CD8-positive, alpha-beta memory T cell (primary cell): ENCODE results near the gene CYB561D1. TPM values are rescaled to one million over a fixed set of nuclear protein-coding genes. Genes with fewer than 3 reads are reported as not detected.

Experiments used
- CTCF ChIA-PET: fragments of 350-600 bp; sonication (Branson Sonifier 250); formaldehyde crosslinking; loops from one replicate; lab custom pipeline; 2021; ENCODE audit warnings: antibody characterized with exemption; lab: Charles Lee
- POLR2A ChIA-PET: fragments of 350-600 bp; sonication (Branson Sonifier 250); formaldehyde crosslinking; loops from one replicate; lab custom pipeline; 2021; ENCODE audit warnings: antibody characterized with exemption; lab: Charles Lee
- DNase-seq, 5 donors: peaks; one replicate each; pipeline versions ENCODE4 v3.0.0 to v3.0.0-alpha.2; 2020 to 2022; ENCODE audit warnings: mixed read lengths in 1 of 5
- H3K27ac ChIP-seq: one replicate; pipeline ENCODE4 v1.7.0; 2013; ENCODE audit warnings: low read depth, mild to moderate bottlenecking, low read length, moderate library complexity
- H3K27me3 ChIP-seq: 2 replicates; pipeline ENCODE4 v1.7.0; 2013; ENCODE audit warnings: low read length, mild to moderate bottlenecking; ENCODE audit not compliant: insufficient read depth, poor library complexity, severe bottlenecking
- H3K36me3 ChIP-seq: 2 replicates; pipeline ENCODE4 v1.7.0; 2013; ENCODE audit warnings: mild to moderate bottlenecking, low read length, moderate library complexity; ENCODE audit not compliant: insufficient read depth
- H3K4me1 ChIP-seq: 2 replicates; pipeline ENCODE4 v1.7.0; 2013; ENCODE audit warnings: mild to moderate bottlenecking, low read length, moderate library complexity; ENCODE audit not compliant: insufficient read depth
- H3K4me3 ChIP-seq: 2 replicates; pipeline ENCODE4 v1.7.0; 2013; ENCODE audit warnings: mild to moderate bottlenecking, low read length
- H3K9me3 ChIP-seq: 2 replicates; pipeline ENCODE4 v1.7.0; 2013; ENCODE audit warnings: mild to moderate bottlenecking, low read length
- H3K27ac Mint-ChIP-seq, 8 donors: one replicate each; pipeline ENCODE4 v1.8.0; 2020 to 2021; ENCODE audit warnings: mixed read lengths in 8 of 8, mild to moderate bottlenecking in 6 of 8, inconsistent platforms in 3 of 8, moderate library complexity in 3 of 8
- H3K27me3 Mint-ChIP-seq, 2 donors: one replicate each; pipeline ENCODE4 v1.8.0; 2020 to 2021; ENCODE audit warnings: mixed read lengths in 2 of 2, mild to moderate bottlenecking in 1 of 2, moderate library complexity in 1 of 2
- H3K36me3 Mint-ChIP-seq, 3 donors: one replicate each; pipeline ENCODE4 v1.8.0; 2020 to 2021; ENCODE audit warnings: mixed read lengths in 3 of 3, inconsistent platforms in 1 of 3, mild to moderate bottlenecking in 1 of 3
- H3K4me1 Mint-ChIP-seq, 3 donors: one replicate each; pipeline ENCODE4 v1.8.0; 2020 to 2021; ENCODE audit warnings: mixed read lengths in 3 of 3, inconsistent platforms in 1 of 3, mild to moderate bottlenecking in 1 of 3
- H3K4me3 Mint-ChIP-seq, 7 donors: one replicate each; pipeline ENCODE4 v1.8.0; 2020 to 2021; ENCODE audit warnings: mixed read lengths in 7 of 7, mild to moderate bottlenecking in 6 of 7, moderate library complexity in 4 of 7, inconsistent platforms in 2 of 7
- H3K9me3 Mint-ChIP-seq, 5 donors: one replicate each; pipeline ENCODE4 v1.8.0; 2020 to 2022; ENCODE audit warnings: mixed read lengths in 5 of 5, mild to moderate bottlenecking in 3 of 5, moderate library complexity in 2 of 5, inconsistent platforms in 1 of 5
- polyA plus RNA-seq: library from polyadenylated mRNA; unstranded; fragments of 300-500 nt; fragmentation: Illumina TruSeq; gene quantifications from one replicate; pipeline ENCODE4 v1.2.3, GENCODE V29; 2021
- total RNA-seq, 2 experiments: library from RNA; stranded (reverse); gene quantifications; one replicate each; pipeline ENCODE4 v1.2.3, GENCODE V29; 2021

The CYB561D1 gene
- total and polyA plus RNA-seq, 3 experiments from 2014 or later: 9.9 to 15.4 (median 10.6) TPM

DNA sequence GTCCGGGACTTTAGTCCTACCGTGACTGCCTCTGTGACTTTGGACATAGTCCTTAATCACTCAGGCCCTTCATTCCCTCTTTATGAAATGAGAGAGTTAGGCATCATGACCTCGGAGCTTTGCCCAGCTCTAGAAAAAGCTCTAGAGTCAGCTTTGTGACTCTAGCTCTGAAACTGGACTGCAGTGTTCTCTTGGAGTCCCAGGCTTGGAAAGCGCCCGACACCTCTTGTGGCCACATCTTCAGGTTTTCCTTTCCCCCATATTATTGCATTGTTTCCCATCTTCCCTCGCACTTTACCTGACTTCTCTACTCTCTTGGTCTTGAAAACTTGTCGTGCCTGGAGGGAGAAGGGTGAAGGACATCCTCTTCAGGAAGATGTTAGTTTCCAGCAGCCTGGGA is 28.1 kb downstream of the CYB561D1 start:
- no peak overlapping the region for H3K27ac Mint-ChIP-seq
- Histone ChIP-seq H3K4me1 (no peaks in the 10 kb centered on the region), H3K9me3 (no peaks in the 10 kb centered on the region), H3K4me3 (no peak overlapping the region), H3K27ac (no peak overlapping the region), H3K27me3 (no peaks in the 10 kb centered on the region), H3K36me3 (no peaks in the 10 kb centered on the region)
- no peak overlapping the region for H3K4me3 Mint-ChIP-seq
- ChIA-PET CTCF (interaction anchor here (3.8 to 26.1 kb wide), 2 partner anchors 11 to 24 kb away, joined by 31 to 1339 read pairs; partner anchors contain the start of genes AMIGO1, ATXN7L2 and CYB561D1), POLR2A (no interaction called here)
- H3K27me3 Mint-ChIP-seq: peaks cover 0 to 13% of the 10 kb centered on the region in 2 donors
- no peak for DNase-seq
- no peaks in the 10 kb centered on the region for H3K4me1 Mint-ChIP-seq
- H3K36me3 Mint-ChIP-seq: no peaks in the 10 kb centered on the region
- no peaks in the 10 kb centered on the region for H3K9me3 Mint-ChIP-seq

DNA sequence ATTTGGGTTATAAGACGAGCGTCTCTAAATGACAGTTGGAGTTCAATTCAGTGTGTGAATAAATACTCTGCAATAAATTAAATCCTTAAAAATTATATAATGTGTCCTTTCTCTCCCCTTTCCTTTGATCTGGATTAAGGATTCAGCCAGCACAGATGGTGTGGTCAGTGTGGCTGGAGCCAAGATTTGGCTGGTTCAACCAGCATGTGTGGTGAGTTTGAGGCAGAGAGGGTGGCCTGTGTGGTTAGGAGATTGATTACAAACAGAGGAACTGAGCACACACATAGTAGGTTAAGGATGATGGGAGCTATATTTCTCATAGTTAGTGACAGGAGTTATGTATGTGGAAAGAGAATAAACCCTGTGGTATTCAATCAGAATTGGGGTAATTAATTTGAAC is 29.8 kb downstream of the CYB561D1 start:
- Mint-ChIP-seq H3K27me3 (peaks cover 0 to 13% of the 10 kb centered on the region in 2 donors), H3K27ac (no peak overlapping the region), H3K36me3 (no peaks in the 10 kb centered on the region), H3K4me3 (no peak overlapping the region), H3K4me1 (no peaks in the 10 kb centered on the region), H3K9me3 (no peaks in the 10 kb centered on the region)
- CTCF ChIA-PET: interaction anchor here (3.8 to 26.1 kb wide), 2 partner anchors 9 to 26 kb away, joined by 31 to 1339 read pairs; partner anchors contain the start of genes AMIGO1, ATXN7L2 and CYB561D1
- no peak overlapping the region for H3K4me3 ChIP-seq
- no peaks in the 10 kb centered on the region for H3K4me1 ChIP-seq
- H3K27me3 ChIP-seq: no peaks in the 10 kb centered on the region
- POLR2A ChIA-PET: no interaction called here
- H3K36me3 ChIP-seq: no peaks in the 10 kb centered on the region
- no peaks in the 10 kb centered on the region for H3K9me3 ChIP-seq
- no peak overlapping the region for H3K27ac ChIP-seq
- DNase-seq: no peak

DNA sequence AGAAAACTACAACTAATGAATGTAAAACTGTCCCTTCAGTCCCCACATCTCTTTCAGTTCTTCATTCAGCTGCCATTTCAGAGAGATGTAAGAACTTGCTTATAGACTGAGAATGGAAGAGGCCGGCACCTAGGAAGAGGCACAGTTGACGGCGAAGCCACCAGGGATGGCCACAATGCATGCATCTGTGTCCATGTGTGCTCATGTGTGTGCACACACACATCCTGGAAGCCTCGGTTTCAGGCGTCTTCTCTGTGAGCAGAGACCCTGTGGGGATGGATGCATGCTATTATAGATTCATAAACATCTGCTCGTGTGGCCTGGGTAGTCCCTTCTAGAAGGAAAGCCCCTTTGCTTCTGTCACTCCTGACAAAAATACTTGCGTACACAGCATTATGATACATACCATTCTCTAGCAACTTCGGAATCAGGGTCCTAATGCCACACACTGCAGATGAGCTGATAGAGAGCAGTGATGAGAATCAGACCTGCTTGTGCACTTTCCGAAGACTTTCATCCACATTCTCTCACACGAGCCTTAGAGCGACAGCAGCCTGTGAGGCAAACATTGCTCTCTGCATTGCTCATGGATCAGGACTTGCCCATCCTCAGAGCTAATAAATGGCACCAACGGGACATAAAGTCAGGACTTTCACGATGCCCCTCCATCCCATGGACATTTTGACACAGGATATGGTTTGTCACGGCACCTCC is 33.4 kb downstream of the CYB561D1 start:
- CTCF ChIA-PET: interaction anchor here (26.1 kb wide), 1 partner anchor 29 kb away, joined by 1339 read pairs; the partner anchor contains the start of genes AMIGO1, ATXN7L2 and CYB561D1
- H3K36me3 ChIP-seq: no peaks in the 10 kb centered on the region
- no peaks in the 10 kb centered on the region for H3K9me3 ChIP-seq
- DNase-seq: no peak
- no peak overlapping the region for H3K4me3 Mint-ChIP-seq
- H3K4me1 ChIP-seq: peaks cover 24% of the 10 kb centered on the region
- no peaks in the 10 kb centered on the region for H3K27me3 ChIP-seq
- H3K4me1 Mint-ChIP-seq: peaks cover 12 to 16% (median 13%) of the 10 kb centered on the region in 3 donors
- H3K27ac ChIP-seq: no peak overlapping the region
- no peak overlapping the region for H3K4me3 ChIP-seq
- peaks cover 0 to 9% of the 10 kb centered on the region in 2 donors for H3K27me3 Mint-ChIP-seq
- H3K9me3 Mint-ChIP-seq: no peaks in the 10 kb centered on the region
- H3K27ac Mint-ChIP-seq: peak overlapping the region in 1 of 8 donors; percentile 71
- POLR2A ChIA-PET: no interaction called here
- peaks cover 0 to 1% (median 0%) of the 10 kb centered on the region in 3 donors for H3K36me3 Mint-ChIP-seq

DNA sequence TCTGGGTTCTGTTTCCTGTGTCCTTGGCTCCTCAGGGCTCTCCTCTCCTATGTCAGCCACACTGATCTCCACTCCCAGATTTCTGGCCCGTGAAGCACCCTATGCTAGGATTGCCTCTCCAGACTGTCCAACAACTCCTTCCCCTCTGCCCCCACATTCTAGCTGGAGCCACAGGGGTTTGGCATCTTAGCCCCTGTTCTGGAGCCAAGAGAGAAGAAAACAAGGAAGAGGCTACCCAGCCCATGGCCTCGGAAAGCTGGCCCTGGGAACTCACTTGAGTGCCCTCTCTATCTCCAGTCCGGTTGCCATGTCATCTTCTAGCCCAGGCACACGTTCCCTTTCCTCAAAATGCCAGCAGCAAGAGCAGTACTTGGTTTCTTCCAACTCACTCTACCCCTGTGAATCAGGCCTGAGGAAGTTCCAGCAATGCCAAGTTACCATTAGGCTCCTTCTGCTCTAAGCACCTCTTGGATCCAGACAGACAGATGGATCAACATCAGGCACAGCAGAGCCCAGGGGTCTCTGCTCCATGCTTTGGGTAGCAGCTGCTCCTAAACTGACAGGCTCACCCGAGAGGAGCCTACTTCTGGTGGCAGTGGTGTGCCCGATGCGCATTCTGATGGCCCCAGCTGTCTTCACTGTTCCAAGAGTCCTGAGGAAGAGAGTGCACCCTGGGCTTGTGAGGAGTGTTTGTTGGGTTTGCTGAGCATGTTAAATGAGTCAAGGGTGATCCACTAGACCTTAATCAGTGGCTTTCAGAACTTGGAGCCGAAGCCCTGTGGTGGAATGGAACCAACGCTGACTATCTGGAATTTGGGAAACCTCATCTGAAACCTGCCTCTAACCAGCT is 34.2 kb downstream of the CYB561D1 start:
- Mint-ChIP-seq H3K36me3 (peaks cover 0 to 1% (median 0%) of the 10 kb centered on the region in 3 donors), H3K4me3 (no peak overlapping the region), H3K27me3 (peaks cover 0 to under 1% of the 10 kb centered on the region in 2 donors), H3K4me1 (peaks cover 18 to 23% (median 20%) of the 10 kb centered on the region in 3 donors), H3K27ac (no peak overlapping the region), H3K9me3 (no peaks in the 10 kb centered on the region)
- H3K4me1 ChIP-seq: peaks cover 30% of the 10 kb centered on the region
- H3K36me3 ChIP-seq: no peaks in the 10 kb centered on the region
- no peak for DNase-seq
- ChIA-PET CTCF (interaction anchor here (26.1 kb wide), 1 partner anchor 30 kb away, joined by 1339 read pairs; the partner anchor contains the start of genes AMIGO1, ATXN7L2 and CYB561D1), POLR2A (no interaction called here)
- H3K27ac ChIP-seq: no peak overlapping the region
- H3K9me3 ChIP-seq: no peaks in the 10 kb centered on the region
- no peak overlapping the region for H3K4me3 ChIP-seq
- no peaks in the 10 kb centered on the region for H3K27me3 ChIP-seq

DNA sequence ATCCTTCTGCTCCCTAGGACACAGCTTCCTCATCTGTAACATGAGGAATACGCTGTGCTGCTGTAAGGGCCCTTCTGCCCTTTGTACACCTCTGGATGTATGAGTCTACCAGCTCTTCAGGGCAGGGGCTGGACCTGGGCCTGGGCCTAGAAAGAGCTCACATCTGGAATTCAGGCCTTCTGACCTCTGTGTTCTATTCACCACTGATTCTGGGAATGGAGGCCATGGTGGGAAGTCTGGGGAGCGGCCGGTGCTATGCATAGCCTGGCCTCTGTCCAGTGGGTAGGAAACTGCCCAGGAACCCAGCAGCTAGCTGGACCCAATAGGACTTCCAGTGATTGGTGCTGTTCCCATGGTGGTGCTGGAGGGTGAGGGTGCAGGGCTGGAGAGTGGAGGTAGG is 34.8 kb downstream of the CYB561D1 start:
- POLR2A ChIA-PET: no interaction called here
- Mint-ChIP-seq H3K36me3 (peaks cover 0 to 1% (median 0%) of the 10 kb centered on the region in 3 donors), H3K9me3 (no peaks in the 10 kb centered on the region), H3K4me3 (no peak overlapping the region), H3K27ac (peak overlapping the region in 1 of 8 donors; percentile 42), H3K4me1 (peaks cover 19 to 23% (median 20%) of the 10 kb centered on the region in 3 donors), H3K27me3 (no peaks in the 10 kb centered on the region)
- H3K9me3 ChIP-seq: no peaks in the 10 kb centered on the region
- H3K27ac ChIP-seq: no peak overlapping the region
- H3K4me1 ChIP-seq: peaks cover 30% of the 10 kb centered on the region
- no peaks in the 10 kb centered on the region for H3K27me3 ChIP-seq
- no peak overlapping the region for H3K4me3 ChIP-seq
- no peak for DNase-seq
- CTCF ChIA-PET: interaction anchor here (0.8 to 26.1 kb wide), 3 partner anchors 31 to 252 kb away, joined by 3 to 1339 read pairs (median 4); partner anchors contain the start of genes AMIGO1, ATXN7L2 and CYB561D1
- H3K36me3 ChIP-seq: no peaks in the 10 kb centered on the region

DNA sequence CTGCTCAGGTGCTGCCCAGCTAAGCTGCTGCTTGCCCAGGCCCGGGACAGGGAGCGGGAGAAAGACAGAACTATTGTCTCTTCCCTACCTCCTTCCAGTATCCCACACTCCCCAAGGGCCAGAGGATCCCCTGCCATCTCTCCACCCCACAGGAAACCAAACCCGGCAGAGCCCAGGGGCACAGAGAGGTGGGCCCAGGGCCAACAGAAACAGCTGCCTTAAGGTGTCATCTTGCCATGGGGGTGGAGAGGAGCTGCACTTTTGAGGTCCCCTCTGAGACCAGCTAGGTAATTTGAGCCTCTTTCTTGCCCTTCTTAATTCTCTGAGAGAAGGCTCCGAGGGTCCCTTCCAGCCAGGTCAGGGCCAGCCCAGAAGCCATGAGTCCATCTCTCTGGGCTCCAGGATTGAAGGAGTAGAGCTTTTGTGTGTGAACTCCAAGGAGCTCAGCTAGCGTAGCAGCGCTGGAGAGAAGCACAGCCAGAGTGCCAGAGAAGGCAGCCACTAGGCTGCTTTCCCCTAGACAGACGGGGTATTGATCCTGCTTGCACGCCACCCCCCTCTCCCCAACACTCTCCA is 36.1 kb downstream of the CYB561D1 start:
- Mint-ChIP-seq H3K27ac (no peak overlapping the region), H3K4me3 (no peak overlapping the region), H3K36me3 (peaks cover 0 to 1% (median 0%) of the 10 kb centered on the region in 3 donors), H3K9me3 (no peaks in the 10 kb centered on the region), H3K27me3 (no peaks in the 10 kb centered on the region), H3K4me1 (peaks cover 19 to 23% (median 20%) of the 10 kb centered on the region in 3 donors)
- no peaks in the 10 kb centered on the region for H3K36me3 ChIP-seq
- no peaks in the 10 kb centered on the region for H3K9me3 ChIP-seq
- ChIA-PET CTCF (interaction anchor here (0.8 to 26.1 kb wide), 5 partner anchors 10 to 253 kb away, joined by 3 to 1339 read pairs (median 4); partner anchors contain the start of genes AMIGO1, ATXN7L2, CYB561D1 and PSRC1), POLR2A (interaction anchor here (1.0 to 3.3 kb wide), 3 partner anchors 20 to 39 kb away, joined by 4 to 15 read pairs (median 5); partner anchors contain the start of gene AMIGO1)
- H3K27ac ChIP-seq: no peak overlapping the region
- H3K4me1 ChIP-seq: peaks cover 30% of the 10 kb centered on the region
- H3K4me3 ChIP-seq: no peak overlapping the region
- no peak for DNase-seq
- H3K27me3 ChIP-seq: no peaks in the 10 kb centered on the region

DNA sequence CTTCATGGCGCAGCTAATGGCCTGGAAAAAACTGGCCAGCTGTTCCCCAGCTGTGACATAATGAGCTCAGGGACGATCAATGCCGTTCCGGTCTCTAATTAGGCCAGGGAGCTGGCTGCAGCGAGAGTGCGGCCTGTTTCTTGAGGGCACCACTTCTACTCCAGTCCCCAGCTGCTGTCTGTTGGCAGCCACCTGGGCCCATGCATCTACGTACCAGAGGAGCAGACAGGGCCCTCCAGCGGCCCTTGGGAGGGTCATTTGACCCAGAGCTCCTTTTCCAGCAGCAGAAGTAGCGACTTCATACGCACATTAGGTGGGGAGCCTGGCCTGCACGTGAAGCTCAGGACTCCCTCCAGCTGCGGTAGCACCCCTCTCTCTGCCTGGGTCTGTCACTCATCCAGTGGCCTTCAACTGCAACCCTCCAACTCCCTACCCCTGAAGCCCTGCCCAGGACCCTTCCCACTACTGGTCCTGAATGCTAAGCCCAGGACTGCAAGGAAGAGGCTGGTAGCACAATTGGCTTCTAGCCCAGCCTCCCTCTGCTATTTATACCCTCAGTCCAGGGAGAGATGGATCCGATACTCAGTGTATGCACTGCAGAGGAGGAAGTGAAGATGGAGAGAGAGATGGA is 36.7 kb downstream of the CYB561D1 start:
- H3K36me3 ChIP-seq: no peaks in the 10 kb centered on the region
- H3K4me1 Mint-ChIP-seq: peaks cover 19 to 23% (median 20%) of the 10 kb centered on the region in 3 donors
- H3K9me3 Mint-ChIP-seq: no peaks in the 10 kb centered on the region
- H3K36me3 Mint-ChIP-seq: peaks cover 0 to 1% (median 0%) of the 10 kb centered on the region in 3 donors
- no peaks in the 10 kb centered on the region for H3K27me3 ChIP-seq
- ChIA-PET CTCF (interaction anchor here (0.8 to 26.1 kb wide), 5 partner anchors 7 to 248 kb away, joined by 3 to 1339 read pairs (median 31); partner anchors contain the start of genes AMIGO1, ATXN7L2, CYB561D1 and PSRC1), POLR2A (interaction anchor here (1.0 to 3.3 kb wide), 3 partner anchors 21 to 40 kb away, joined by 4 to 15 read pairs (median 5); partner anchors contain the start of gene AMIGO1)
- H3K4me1 ChIP-seq: peaks cover 30% of the 10 kb centered on the region
- H3K27ac ChIP-seq: no peak overlapping the region
- H3K27me3 Mint-ChIP-seq: no peaks in the 10 kb centered on the region
- H3K4me3 Mint-ChIP-seq: peak overlapping the region in 1 of 7 donors; percentile 14
- H3K4me3 ChIP-seq: no peak overlapping the region
- H3K27ac Mint-ChIP-seq: peak overlapping the region in 1 of 8 donors; percentile 27
- H3K9me3 ChIP-seq: no peaks in the 10 kb centered on the region
- no peak for DNase-seq
